Measurements from ENCODE around the gene SLC25A26. TPM values are rescaled to one million over a fixed set of nuclear protein-coding genes. Genes with fewer than 3 reads are reported as not detected.
"Not testable (repeated sequence)": the region's sequence is repeated elsewhere in the genome, so short reads cannot be mapped to it uniquely, and the experiment has no call there.

The SLC25A26 gene
- total and polyA plus RNA-seq, 2 of the 13 experiments (the other 11 are each of a cell fraction or from before 2014, with no cell fraction given), result 23.1 to 32.7 TPM

DNA sequence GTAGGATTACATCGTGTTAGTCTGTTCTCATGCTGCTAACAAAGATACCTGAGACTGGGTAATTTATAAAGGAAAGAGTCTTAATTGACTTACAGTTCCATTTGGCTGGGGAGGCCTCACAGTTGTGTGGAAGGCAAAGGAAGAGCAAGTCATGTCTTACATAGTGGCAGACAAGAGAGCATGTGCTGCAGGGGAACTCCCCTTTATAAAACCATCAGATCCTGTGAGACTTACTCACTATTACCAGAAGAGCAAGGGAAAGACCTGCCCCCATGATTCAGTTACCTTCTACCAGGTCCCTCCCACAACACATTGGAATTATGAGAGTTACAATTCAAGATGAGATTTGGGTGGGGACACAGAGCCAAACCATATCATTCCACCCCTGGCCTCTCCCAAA is 3.4 kb downstream of the SLC25A26 start (continued):
- TF ChIP-seq CREB3 (CRISPR knock-in tag; IDR thresholded peaks at IDR 0.05) (no peak), RAD21 (CRISPR knock-in tag; IDR thresholded peaks at IDR 0.05) (no peak), MED8 (CRISPR knock-in tag; IDR thresholded peaks at IDR 0.05; ENCODE audit: insufficient replicate concordance) (no peak)
- TF ChIP-seq, protein P1, sequence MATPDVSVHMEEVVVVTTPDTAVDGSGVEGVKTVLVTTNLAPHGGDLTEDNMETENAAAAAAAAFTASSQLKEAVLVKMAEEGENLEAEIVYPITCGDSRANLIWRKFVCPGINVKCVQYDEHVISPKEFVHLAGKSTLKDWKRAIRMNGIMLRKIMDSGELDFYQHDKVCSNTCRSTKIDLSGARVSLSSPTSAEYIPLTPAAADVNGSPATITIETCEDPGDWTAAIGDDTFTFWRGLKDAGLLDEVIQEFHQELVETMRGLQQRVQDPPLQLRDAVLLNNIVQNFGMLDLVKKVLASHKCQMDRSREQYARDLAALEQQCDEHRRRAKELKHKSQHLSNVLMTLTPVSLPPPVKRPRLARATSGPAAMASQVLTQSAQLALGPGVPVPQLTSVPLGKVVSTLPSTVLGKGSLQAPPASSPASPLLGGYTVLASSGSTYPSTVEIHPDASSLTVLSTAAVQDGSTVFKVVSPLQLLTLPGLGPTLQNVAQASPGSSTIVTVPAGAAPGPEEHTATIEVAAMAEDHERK (CRISPR knock-in tag; IDR thresholded peaks at IDR 0.05; ENCODE audit: low read depth), result no peak

GRCh38 chr3:66226093-66226492 is 5.3 kb downstream of the SLC25A26 start:
- H3K4me1 ChIP-seq (ENCODE audit: insufficient read depth, low read length), result peaks cover 10% of the 10 kb centered on the region
- ATAC-seq; H4K20me1 ChIP-seq (ENCODE audit: insufficient read depth, low read length); CTCF ChIA-PET (ENCODE audit: low intra/inter-chr PET ratio, low total read pairs); in situ Hi-C loops (cut with HindIII; ENCODE audit: extremely low pct_ligation_motif_present, low pct_unique_long_range_greater_than_20kb); BruUV-seq (replicated peaks); intact Hi-C loops (cut with micrococcal nuclease; ENCODE audit: unreplicated experiment); H3K4me2 ChIP-seq (ENCODE audit: low read depth, low read length); FAIRE-seq; DNase-seq (ENCODE audit: low spot score); H3K36me3 ChIP-seq (replicated peaks in 1 of 2; ENCODE audit: control insufficient read depth in 1 of 2, insufficient read depth in 2 of 2, low read length in 2 of 2); H2AFZ ChIP-seq (ENCODE audit: low read length); H3K9ac ChIP-seq (ENCODE audit: insufficient read depth, low read depth, low read length); H3K27ac ChIP-seq (ENCODE audit: extremely low read length, insufficient read depth, low read length); H3K4me3 ChIP-seq (replicated peaks in 1 of 3; ENCODE audit: insufficient read depth in 1 of 3, low read depth in 2 of 3, low read length in 3 of 3); POLR2A ChIA-PET; H3K9me3 ChIP-seq (ENCODE audit: low read length); H3K27me3 ChIP-seq (ENCODE audit: control insufficient read depth in 1 of 2, insufficient read depth in 2 of 2, low read length in 2 of 2): not testable (repeated sequence)
- peaks cover 34% of the 10 kb centered on the region for H3K79me2 ChIP-seq (ENCODE audit: insufficient read depth, low read length)
- 94% methylated on average over 3 of the region's 3 CpGs for WGBS (ENCODE audit: low lambda C conversion rate)
